Epithelial cell of proximal tubule (primary cell): Measurements from ENCODE around the gene ATP6V0E2. TPM values are rescaled to one million over a fixed set of nuclear protein-coding genes. Genes with fewer than 3 reads are reported as not detected.

ENCODE experiments used
- DNase-seq: peaks from one replicate; pipeline ENCODE4 v3.0.0-alpha.2; 2011; ENCODE audit warnings: low read depth
- H3K4me3 ChIP-seq: 2 replicates; pipeline ENCODE4 v1.5.1; 2011; ENCODE audit warnings: low read depth, mild to moderate bottlenecking, low read length
- total RNA-seq: library from RNA; depleted of rRNA; stranded (reverse); fragments of >200 nt; gene quantifications from 2 replicates; pipeline ENCODE4 v1.2.3, GENCODE V29; 2015
- TF ChIP-seq, protein P1 (sequence below): conservative IDR thresholded peaks from 2 replicates; pipeline ENCODE4 v1.5.1; 2012; ENCODE audit warnings: low read depth, mild to moderate bottlenecking, low read length

Gene ATP6V0E2
- total RNA-seq, 1 donor from 2014 or later = 62.2 TPM

DNA sequence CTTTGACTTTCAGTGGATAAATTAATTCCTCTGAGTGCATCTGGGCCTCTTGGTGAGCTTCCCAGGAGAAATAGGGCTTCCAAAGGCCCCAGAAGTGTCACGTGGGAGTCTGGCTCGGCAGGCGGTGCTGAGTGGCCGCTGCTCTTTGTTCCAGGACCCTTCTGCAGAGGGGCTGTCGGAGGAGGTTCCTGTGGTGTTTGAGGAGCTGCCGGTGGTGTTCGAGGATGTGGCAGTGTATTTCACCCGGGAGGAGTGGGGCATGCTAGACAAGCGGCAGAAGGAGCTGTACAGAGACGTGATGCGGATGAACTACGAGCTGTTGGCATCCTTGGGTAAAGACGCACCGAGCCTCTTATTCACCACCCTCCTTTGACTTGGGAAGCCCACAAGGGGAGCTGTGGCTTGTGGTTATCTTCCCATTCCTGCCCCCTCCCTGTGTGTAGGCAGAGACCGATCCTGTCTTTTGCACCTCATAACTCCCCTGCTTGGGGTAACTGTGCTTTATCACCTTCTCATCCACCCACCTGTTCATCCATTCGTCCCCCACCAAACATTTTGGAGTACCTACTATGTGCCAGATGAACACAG lies 23.7 kb upstream of the ATP6V0E2 start:
- TF ChIP-seq, protein P1, sequence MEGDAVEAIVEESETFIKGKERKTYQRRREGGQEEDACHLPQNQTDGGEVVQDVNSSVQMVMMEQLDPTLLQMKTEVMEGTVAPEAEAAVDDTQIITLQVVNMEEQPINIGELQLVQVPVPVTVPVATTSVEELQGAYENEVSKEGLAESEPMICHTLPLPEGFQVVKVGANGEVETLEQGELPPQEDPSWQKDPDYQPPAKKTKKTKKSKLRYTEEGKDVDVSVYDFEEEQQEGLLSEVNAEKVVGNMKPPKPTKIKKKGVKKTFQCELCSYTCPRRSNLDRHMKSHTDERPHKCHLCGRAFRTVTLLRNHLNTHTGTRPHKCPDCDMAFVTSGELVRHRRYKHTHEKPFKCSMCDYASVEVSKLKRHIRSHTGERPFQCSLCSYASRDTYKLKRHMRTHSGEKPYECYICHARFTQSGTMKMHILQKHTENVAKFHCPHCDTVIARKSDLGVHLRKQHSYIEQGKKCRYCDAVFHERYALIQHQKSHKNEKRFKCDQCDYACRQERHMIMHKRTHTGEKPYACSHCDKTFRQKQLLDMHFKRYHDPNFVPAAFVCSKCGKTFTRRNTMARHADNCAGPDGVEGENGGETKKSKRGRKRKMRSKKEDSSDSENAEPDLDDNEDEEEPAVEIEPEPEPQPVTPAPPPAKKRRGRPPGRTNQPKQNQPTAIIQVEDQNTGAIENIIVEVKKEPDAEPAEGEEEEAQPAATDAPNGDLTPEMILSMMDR = no peak
- DNase-seq = no peak
- H3K4me3 ChIP-seq = no peak overlapping the region

DNA sequence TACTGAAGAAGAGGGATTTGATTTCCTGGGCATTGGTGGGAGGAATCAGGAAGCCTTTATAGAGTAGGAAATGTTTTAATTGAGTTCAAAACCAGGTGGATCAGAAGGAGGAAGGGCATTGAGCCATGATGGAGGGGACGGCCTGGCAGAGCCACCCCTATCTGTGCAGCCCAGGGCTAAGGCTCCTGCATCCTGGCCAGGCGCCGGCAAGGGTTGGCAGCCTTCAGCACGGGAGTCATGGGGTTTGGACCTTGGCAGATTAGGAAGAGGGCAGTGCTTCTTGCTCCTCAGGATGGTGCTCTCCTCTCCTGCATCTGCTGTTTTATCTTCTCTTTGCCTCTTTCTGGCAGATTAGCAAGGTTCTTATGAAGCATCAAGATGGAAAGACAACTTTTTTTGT lies 23.1 kb upstream of the ATP6V0E2 start:
- no peak for DNase-seq
- H3K4me3 ChIP-seq = no peak overlapping the region
- TF ChIP-seq, protein P1 = no peak

DNA sequence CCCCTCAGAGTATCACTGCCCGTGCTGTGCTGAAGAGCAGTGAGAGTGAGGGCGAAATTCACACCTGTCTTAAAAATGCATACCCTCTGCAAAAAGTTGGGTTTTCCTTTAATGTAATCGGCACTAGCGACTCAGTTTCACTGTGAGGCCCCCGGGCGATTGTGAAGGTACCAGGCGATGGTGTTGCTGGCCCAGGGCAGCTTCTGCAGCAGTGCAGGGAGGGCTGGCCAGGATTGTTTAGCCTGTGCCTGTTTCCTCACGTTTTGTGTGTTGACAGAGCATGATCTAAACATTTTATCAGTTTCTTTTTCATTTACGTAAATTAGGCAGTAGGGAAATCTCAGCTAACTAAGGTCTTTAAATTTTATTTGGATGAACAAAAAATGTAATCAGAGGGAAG lies 22.3 kb upstream of the ATP6V0E2 start:
- TF ChIP-seq, protein P1 = no peak
- no peak overlapping the region for H3K4me3 ChIP-seq
- no peak for DNase-seq

DNA sequence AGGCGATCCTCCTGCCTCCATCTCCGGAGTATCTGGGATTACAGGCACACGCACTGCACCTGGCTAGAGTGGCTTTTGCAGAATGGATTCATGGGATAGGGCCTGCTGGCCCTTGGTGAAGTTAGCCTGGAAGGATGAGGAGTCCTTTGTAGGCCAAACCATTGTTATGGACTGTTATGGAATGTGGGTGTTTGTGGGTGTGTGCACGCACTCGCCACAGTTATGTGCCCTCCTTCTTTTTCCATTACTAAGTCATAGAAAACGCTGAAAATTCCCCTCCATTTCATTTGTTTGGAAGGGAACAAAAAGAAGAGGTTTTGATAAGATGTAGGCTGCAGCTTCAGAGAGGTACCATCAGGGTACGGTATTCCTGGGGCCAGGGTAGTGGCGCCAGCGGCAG lies 20.6 kb upstream of the ATP6V0E2 start:
- H3K4me3 ChIP-seq = no peak overlapping the region
- TF ChIP-seq, protein P1 = no peak
- no peak for DNase-seq

DNA sequence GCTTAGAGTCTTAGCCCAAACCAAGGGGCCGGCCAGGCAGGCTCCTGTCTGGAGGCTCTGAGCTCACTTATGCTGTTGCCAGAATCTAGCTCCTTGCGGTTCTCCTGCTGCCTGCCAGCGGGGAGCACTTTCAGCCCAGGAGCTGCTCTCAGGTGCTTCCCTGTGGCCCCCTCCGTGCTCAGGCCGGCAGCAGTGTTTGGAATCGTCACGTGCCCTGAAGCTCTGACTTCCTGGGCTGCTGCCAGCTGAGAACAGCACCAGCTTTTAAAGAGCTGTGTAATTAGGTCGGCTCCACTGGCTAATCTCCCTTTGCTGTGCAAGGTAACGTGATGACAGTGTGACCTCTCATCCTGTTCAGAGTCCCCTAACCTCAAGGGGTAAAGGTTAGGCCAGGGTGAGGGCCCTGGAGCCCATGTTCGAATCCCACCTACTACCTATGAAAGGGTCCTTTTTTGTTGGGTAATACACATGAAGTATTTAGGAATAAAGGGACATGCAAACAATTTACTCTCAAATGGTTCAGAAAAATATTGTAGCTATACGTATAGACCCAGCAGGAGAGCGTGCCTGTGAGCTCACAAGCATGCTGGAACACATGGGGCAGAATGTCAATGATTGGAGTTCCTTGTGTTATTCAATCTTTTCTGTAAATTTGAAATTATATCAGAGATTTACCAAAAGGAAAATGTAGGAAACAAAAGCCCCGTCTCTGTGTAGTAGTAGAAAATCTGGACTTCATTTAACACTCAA lies 19.0 kb upstream of the ATP6V0E2 start:
- no peak for DNase-seq
- TF ChIP-seq, protein P1 = no peak
- H3K4me3 ChIP-seq = no peak overlapping the region

DNA sequence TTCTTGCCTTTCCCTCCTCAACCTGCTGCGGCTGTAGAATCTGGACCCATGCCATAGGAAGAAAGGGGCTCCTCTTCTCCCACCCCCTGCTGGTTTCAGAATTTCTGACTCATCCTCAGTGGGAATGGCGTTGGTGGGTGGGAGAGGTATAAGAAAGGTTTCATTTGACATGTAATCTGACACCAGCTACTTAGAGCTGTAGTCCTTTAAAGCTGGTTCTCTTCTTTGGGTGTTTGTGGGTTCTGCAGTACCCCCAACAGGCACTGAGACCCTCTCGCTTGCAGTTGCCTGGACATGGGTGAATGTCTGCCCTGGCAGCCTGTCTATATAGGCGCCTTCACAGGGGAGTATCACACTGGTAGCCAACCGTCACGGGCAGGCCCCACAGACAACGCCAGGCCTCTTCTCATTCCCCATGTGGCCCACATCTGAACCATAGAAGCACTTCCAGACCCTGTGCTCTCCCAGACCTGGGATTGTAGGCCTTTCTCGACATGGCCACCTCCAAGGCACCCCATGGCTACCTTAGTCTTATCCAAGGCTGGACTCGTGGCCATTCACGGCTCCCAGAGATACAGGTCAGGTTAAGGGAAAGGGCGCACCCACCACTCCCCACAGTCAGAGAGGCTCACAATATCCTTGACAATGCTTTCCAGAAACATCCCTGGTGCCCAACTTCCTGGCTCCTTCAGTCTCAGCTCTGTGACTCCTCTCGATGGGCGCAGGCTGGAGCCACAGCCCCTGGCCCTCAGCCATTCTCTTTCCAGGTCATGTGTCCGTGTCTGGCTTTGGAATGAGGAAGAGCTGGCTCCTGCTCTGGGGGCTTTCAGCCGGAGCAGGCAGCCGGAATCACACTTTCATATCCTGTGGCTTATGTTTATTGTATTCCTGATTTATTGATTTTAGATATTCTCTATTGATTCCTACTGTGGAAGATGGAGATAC lies 18.1 kb upstream of the ATP6V0E2 start:
- TF ChIP-seq, protein P1 = no peak
- DNase-seq = no peak
- H3K4me3 ChIP-seq = no peak overlapping the region
